GM19438 (cell line): ENCODE data around the gene CDH4.

ENCODE experiments used
- ATAC-seq: cut with Tn5 transposase; IDR thresholded peaks from one replicate; pipeline ENCODE4 v1.9.1; 2021; ENCODE audit warnings: low read depth; ENCODE audit not compliant: unreplicated experiment

CDH4 gene

DNA sequence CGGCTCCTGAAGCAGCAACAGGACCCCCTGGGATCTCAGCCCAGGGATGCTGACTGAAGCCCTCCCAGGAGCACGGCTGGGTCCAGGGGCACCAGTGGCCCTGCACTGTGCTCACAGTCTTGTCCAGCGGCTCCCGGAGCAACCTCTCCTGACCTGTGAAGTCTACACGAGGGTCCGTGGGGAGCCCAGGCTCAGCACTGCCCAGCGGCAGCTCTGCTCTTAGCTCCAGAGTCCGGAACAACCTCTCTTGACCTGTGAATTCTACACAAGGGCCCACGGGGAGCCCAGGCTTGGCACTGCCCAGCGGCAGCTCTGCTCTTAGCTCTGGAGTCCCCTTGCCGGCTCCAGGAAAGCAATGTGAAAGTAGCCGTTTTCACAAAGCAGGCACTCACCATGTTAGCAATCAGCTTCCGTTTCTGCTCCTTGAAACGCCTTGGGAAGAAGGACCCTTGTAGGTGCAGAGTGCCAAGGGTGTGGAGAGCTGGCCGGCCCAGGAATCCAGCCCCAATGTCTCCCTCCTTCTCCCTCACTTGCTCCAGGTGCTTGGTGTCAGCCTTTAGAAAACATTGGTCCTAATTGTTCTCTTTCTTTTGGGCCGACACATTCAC is 310.9 kb downstream of the CDH4 start:
- ATAC-seq = no peak

DNA sequence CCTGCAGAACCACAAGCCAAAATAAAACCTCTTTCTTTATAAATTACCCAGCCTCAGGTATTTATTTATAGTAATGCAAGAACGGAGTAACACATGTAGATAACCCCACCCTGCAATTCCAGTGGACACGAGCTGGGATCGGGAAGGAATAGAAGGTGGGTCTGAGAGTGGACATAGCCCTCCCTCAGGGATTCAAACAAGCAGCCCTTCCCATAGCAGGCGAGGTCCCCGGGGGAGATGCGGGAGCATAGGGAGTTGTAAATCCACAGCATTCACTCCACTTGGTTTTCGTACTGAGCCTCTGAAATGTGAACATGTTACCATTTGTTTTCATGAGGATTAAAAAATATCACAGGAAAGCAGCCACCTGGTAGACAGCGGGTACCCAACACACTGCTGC is 312.6 kb downstream of the CDH4 start:
- ATAC-seq = no peak

DNA sequence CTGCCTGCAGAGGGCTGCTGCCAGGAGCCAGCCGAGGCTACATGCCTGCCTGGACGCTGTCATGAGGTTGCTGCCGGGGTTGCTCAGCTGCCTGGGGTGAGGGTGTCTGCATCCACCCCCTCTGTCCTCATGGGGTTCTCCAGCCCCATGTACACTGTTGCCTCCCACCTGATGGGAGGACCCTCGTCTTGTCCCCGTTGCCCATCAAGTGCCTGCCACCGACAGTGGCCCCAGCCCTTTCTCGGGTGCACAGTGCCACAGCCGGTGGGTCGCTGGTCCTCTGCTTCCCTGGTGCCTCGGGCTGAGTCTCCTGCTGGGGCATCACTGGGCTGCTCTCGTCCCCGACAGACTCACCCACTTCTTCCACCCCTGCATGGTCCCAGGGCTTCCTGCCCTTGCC is 313.7 kb downstream of the CDH4 start:
- ATAC-seq = no peak

DNA sequence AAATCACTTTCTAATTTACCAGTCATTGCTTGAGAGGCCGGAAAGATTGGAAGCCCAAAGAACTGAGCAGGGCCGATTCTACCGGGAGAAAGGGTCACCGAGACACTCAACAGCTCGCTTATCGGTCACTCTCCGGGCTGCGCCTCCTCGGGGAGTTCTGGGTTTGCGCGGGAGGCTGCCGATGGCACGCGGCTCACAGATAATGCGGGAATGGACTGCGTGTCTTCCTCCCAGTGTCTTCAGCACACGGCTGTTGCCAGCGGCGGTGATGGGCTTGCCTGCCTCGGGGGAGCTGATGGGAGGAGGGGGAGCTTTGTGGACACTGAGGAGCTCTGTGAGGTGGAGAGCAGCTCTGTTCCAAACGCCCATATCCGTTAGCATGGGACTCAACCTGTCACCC is 314.6 kb downstream of the CDH4 start:
- no peak for ATAC-seq

DNA sequence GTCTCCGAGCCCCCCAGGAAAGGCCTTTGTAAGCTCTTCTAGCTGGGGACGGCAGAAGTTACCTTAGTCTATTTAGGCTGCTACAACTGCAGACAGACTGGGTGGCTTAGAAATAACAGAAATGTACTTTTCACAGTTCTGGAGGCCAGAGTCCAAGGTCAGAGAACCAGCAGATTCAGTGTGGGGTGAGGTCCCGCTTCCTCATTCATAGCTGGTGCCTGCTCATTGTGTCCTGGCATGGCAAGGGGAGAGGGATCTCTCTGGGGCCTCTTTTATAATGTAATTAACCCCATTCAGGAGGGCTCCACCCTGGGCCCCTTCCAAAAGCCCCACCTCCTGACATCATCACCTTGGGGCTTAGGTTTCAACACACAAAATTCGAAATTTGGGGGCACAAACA is 315.1 kb downstream of the CDH4 start:
- no peak for ATAC-seq

DNA sequence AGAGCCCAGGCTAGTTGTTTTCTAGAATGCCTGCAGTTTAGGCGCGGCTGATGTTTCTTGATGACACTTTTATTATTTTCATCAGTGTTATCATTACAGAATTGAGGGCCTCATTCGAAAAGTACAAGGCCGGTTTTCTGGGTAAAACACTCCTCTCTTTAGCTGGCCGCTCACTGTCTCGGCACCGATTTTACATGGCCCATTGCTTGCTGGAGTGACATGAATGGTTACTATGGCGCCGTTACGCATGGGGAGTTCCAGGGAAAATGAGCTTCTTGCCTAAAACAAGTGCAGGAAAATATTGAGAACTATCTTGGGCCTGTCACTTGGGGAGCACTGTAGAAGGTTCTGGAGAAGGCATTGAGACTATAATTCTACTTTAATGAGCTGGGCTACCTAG is 317.8 kb downstream of the CDH4 start:
- no peak for ATAC-seq

DNA sequence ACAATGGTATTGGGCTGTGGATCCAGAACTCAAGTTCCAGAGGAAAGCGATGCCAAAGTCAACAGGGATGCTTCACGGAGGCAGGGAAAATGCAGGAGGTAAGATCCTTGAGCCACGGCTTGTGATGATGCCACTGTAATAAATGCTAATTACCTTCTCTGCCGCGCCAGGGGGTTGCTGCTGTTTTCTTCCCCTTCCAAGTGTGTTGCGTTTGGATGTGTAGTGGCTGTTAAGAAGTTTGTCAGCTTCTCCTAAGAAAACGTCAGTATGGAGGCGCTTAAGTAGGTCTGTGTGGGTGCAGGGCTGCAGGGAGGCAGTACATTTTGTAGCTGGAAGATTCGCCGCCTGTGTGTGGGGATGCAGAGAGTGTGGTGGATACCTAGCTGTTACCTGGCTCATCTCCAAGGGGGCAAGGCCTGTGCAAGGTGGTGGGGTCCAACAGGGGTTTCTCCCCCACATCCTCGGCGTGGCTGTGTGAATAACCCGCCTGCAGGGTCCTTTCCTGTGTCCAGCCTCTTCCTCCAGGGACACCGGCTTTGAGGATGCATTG is 318.7 kb downstream of the CDH4 start:
- ATAC-seq = no peak

DNA sequence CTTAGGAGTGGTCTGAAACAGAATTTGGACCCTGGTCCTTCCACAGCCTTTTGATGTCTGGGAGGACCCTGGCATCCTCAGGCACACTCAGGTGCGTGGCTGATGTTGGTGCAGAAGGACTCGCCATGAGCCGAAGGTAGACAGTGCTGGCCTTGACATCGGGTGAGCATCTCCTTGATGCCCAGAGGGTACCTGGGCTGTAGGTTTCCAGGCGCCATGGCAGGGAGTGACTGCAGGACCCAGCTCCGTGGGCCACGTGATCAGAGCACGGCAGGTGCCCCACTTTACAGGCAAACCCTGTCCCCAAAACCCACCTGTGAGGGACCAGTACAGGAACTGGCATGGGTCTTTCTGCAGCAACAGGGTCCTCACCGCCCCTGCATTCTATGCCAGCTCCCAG is 319.2 kb downstream of the CDH4 start:
- ATAC-seq = no peak

DNA sequence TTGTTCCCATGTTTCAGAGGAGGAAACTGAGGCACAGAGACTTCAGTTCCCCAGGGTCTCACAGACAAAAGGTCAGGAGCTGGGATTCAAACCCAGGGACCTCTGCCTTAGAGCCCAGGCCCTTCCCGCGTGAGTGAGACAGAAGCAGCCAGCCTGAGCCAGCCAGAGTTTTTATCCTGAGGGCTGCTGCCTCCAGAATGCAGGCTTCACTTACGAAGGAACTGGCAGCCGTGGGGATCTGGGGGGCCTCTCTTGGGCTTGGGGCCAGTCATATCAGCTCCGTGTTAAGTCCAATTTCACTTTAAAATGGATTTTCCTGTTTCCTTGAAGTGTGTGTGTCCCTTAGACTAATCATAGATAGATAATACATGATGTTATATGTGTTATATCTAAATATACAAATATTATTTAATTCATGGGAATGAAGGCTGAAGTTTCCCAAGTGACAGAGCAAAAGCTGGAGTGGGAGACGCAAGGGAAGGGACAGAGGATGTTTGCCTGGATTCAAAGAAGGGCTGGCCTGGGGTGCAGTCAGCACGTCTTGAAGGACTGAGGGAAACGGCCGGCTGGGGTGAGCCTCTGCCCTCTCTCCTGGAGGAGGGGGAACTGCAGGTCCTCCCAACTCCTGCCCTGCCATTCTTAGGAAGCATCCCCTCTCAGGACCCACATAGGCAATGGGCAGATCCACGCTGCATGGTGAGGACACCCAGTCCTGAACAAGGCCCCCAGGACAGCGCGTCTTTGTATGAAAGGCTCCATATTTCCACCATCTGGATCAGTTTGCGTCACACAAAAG is 320.1 kb downstream of the CDH4 start:
- no peak for ATAC-seq

DNA sequence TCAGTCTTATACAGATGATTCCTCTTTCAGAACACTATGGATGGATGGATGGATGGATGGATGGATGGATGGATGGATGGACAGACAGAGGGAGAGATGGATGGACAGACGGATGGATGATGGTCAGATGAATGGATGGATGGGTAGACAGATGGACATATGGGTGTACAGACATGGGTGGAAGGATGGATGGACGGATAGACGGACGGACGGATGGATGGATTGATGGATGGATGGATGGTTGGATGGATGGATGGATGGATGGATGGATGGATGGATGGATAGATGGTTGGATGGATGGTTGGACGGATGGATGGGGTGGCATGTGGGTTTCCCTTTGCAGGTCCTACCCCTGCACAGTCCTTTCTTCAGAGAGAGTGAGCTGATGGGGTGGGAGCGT is 320.7 kb downstream of the CDH4 start:
- ATAC-seq = no peak

DNA sequence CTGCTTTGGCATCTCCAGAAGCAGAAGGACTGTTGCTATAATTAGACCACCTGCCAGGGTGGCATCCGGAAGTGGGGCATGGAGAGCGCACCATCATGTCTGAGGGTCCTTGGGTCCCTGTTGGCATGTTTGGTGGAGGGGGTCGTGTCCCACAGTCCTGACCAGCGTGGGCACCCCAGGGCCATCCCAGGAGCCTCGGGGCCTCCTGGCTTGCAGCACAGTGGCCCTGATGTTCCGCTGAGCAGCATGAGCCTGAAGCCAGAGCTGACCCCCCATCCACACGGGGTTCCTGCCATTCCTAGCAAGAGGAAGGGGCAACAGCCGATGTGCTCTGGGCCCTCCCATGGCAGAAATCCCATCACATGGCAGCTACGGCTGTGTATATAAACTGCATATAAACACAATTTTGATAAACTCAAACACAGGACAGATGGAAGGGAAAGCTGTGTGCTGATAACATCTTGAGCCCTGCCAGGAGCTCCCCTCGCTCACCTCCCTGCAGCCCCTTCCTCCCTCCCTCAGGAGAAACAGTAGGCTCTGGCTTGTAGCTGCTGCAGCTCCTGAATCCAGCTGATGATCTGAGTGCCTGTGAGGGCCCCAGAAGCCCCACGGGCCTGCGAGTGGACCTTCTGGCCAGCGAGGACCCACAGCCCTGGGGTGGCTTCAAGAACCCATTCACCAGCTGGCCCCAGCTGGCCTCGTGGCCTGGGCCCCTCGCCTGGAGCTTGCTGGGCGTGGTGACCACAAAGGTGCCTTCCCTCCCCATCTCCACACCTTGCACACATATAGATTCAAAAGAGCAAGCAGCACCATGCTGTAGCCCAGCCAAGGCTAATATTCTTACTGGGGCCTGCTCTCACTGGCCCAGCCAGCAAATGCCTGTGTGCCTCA is 321.6 kb downstream of the CDH4 start:
- ATAC-seq = no peak

DNA sequence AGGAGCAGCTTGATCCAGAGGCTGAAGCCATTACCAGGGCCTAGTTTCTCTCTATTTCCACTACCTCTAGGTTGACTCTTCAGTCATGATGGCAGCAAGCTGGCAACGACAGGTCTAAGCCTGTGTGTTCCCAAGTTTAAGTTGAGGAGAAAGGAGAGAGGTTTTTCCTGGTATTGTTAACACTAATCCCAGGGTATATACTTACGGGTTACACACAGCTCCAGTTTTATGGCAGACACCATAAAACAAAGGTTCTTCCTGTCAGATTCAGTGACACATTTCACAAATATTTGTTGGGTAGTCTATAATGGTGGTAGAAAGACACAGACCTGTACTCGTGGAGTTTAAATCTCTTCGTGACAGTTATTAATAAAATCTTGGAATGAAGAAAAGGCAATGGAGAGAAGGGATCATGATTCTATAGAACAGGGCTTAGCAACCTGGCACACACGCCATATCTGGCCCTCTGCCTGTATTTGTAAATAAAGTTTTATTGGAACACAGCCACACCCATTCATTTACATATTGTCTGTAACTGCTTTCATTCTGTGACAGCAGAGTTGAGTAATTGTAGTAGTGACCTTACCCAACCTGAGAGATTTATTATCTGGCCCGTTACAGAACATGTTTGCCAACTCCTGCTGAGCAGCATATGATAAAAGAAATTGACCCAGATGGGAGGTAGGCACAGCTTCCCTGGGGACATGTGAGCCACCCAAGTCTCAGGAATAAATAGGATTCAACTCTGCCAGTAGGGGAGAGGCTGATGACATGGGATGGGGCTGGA is 323.3 kb downstream of the CDH4 start:
- no peak for ATAC-seq

DNA sequence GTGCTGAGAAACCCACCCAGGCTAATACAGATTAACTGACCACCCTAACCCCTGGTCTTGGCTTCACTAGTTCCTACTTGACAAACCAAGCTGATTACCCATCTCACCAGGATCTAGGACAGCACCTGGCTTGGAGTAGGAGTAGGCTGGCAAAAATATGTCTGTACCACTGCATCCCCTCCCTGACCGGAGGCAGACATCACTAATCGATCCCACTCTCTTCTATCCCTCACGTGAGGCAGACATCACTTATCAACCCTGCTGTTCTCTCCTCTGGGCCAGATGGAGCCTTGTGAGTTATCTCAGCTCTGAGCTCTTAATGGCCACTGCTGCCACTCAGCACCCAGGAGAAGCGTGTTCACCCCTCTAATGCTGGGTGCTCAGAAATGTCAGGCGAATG is 324.3 kb downstream of the CDH4 start:
- no peak for ATAC-seq

DNA sequence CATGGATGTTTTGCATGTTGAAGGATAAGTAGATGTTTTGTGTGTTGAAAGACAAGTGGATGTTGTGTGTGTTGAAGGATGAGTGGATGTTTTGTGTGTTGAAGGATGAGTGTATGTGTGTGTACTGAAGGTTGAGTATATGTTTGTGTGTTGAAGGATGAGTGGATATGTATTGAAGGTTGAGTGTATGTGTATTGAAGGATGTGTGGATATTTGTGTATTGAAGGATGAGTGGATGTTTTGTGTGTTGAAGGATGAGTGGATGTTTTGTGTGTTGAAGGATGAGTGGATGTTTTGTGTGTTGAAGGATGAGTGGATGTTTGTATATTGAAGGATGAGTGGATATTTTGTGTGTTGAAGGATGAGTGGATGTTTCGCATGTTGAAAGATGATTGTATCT is 325.0 kb downstream of the CDH4 start:
- ATAC-seq = no peak

DNA sequence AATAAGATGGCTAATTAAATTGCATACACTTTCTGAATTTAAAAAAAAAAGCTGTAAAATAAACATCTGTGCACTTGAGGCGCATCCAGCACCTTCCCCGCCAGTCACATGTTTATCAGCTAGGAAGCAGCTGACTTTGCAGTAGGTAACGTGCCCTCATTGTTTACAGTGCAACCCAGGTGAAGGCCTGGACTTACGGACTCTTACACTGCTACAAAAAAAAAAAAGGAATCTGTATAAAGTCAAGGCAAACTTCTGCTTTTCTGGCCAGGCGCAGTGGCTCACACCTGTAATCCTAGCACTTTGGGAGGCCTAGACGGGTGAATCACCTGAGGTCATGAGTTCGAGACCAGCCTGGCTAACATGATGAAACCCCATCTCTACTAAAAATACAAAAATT is 327.8 kb downstream of the CDH4 start:
- ATAC-seq = no peak

DNA sequence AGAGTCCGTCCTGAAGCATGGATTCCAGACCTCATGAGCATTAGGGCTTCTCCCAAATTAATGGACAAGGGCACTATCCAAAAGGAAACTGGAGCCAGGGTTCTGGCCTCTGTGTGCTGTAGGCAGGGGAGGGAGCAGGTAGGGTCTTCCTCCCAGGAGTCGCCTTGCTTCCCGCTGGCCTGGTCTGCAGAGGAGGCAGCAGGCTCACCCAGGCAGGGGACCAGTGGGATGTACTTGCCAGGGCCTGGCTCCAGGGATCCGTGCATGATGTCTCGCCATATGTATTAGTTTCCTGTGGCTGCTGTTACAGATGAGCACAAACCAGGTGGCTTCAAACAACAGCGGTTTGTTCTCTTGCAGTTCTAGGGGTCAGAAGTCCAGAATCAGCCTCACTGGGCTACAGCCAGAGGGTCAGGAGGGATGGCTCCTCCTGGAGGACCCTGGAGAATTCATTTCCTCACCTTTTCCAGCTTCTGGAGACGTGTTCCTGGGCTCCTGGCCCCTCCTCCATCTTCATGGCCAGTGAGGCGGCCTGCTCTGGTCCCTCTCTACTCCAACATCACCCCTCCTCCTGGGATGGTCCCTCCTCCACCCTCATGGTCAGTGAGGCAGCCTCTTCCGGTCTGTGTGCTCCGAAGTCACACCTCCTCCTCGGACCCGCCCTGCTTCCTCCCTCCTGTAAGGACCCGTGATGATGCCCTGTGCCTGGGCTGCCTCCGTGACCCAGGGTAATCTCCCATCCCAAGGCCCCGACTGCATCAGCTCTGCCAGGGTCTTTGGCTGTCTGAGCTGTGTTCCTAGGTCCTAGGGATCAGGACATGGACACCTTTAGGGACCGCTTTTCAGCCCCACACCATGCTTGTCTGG is 329.1 kb downstream of the CDH4 start:
- ATAC-seq = no peak

DNA sequence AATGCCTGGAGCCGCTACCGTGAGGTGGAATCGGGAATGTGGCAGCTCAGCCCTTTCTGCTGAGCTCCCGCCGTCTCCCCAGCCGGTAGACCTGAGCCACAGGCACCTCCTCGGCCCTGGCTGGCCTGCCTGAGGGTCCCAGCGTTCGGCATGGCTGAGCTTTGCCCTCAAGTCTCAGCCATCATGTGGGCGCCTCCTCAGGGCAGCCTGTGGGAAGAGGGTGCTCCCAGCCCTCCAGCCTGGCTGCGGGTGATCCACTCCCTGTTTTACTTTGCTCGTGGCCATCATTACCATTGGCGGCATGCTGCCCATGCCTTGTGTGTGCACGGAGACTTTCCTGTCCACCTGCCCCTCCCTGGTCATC is 329.7 kb downstream of the CDH4 start:
- ATAC-seq = no peak

DNA sequence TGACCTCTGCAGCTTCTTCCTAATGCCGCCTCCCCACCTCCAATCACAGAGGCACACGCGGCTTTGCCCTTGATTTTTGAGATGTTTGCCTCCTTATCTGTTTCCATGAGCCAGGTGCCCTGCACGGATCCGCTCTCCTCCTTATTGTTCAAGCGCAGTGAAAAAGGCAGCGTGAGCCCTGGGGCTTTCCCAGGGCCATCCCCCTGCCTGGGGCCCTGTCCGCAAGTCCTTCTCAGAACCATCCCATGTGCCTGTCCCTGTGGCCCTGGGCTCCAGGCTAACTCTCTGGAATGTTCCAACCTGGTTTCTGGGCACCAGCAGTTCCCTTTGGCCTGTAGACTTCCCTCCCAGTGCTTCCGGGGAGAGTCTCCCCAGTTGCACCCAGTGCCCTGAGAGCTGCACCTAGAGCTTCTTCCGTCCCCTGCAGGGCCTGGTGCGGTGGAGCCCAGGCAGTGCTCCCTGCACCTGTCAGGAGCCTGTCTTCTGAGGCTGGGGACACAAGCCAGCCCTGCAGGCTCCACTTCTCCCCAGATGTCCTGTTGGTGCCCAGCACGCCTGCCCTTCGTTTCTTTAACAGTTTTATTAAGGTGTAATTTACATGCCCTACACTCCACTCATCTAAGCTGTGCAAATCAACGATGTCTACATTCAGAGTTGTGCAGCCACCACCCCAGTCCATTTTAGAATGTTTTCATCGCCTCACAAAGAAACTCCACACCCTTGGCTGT is 330.3 kb downstream of the CDH4 start:
- no peak for ATAC-seq

DNA sequence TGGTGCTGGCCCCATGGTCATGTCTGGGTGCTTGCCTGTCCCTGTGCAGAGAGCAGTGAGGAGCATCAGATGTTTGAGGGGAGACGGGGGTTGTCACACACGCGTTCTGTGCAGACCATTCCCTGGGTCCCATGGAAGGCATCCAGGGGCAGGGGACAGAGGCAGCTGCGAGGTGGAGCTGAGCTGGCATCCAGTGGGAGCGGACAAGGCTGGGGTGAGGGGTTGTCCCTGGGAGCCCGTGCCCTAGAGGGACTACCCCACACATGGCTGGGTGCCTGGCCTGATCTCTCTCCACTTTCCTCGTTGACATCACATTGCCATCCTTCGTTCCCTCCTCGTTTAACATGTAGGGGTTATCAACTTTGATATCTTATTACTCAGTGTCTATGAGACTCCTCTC is 331.3 kb downstream of the CDH4 start:
- no peak for ATAC-seq
